Neutrophil (primary cell): Measurements from ENCODE around the gene ENKD1.

Experiments used
- H3K27ac ChIP-seq: fragments of 200-600 bp; sonication (generic); 2 replicates; pipeline ENCODE4 v1.5.1; 2016; ENCODE audit warnings: mild to moderate bottlenecking, moderate library complexity
- H3K27me3 ChIP-seq: fragments of 200-600 bp; sonication (generic); 2 replicates; pipeline ENCODE4 v1.6.0; 2016; ENCODE audit warnings: mild to moderate bottlenecking
- H3K36me3 ChIP-seq: fragments of 200-600 bp; sonication (generic); 2 replicates; pipeline ENCODE4 v1.5.1; 2017
- H3K4me1 ChIP-seq, 2 experiments: fragments of 200-600 bp in 1 of 2; sonication (generic) in 1 of 2; 1 replicate in 1 of 2; 2 replicates in 1 of 2; pipeline versions ENCODE4 v1.5.1 to v1.6.1; 2013 to 2016; ENCODE audit warnings: low read depth in 1 of 2, low read length in 1 of 2, mild to moderate bottlenecking in 1 of 2, moderate library complexity in 1 of 2; ENCODE audit not compliant: control insufficient read depth in 1 of 2, insufficient read depth in 1 of 2
- H3K4me3 ChIP-seq, 2 experiments: fragments of 200-600 bp in 1 of 2; sonication (generic) in 1 of 2; 1 replicate in 1 of 2; 2 replicates in 1 of 2; pipeline ENCODE4 v1.5.1; 2013 to 2016; ENCODE audit warnings: low read depth in 1 of 2, low read length in 1 of 2, mild to moderate bottlenecking in 1 of 2, moderate library complexity in 1 of 2
- H3K9me3 ChIP-seq: fragments of 200-600 bp; sonication (generic); 2 replicates; pipeline ENCODE4 v1.5.1; 2016
- TF ChIP-seq, protein P1 (sequence below): fragments of 200-600 bp; sonication (generic); IDR thresholded peaks from 2 replicates; pipeline ENCODE4 v1.5.1; 2016; ENCODE audit warnings: antibody characterized with exemption

Gene ENKD1

GRCh38 chr16:67657751-67658518 lies 8.6 kb downstream of the ENKD1 start:
- Histone ChIP-seq H3K36me3 (peaks cover 23% of the 10 kb centered on the region), H3K9me3 (no peaks in the 10 kb centered on the region), H3K27ac (no peak overlapping the region), H3K27me3 (peaks cover 8% of the 10 kb centered on the region), H3K4me1 (peaks cover 22 to 27% of the 10 kb centered on the region in 2 experiments), H3K4me3 (no peak overlapping the region)
- TF ChIP-seq, protein P1, sequence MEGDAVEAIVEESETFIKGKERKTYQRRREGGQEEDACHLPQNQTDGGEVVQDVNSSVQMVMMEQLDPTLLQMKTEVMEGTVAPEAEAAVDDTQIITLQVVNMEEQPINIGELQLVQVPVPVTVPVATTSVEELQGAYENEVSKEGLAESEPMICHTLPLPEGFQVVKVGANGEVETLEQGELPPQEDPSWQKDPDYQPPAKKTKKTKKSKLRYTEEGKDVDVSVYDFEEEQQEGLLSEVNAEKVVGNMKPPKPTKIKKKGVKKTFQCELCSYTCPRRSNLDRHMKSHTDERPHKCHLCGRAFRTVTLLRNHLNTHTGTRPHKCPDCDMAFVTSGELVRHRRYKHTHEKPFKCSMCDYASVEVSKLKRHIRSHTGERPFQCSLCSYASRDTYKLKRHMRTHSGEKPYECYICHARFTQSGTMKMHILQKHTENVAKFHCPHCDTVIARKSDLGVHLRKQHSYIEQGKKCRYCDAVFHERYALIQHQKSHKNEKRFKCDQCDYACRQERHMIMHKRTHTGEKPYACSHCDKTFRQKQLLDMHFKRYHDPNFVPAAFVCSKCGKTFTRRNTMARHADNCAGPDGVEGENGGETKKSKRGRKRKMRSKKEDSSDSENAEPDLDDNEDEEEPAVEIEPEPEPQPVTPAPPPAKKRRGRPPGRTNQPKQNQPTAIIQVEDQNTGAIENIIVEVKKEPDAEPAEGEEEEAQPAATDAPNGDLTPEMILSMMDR, result no peak

DNA sequence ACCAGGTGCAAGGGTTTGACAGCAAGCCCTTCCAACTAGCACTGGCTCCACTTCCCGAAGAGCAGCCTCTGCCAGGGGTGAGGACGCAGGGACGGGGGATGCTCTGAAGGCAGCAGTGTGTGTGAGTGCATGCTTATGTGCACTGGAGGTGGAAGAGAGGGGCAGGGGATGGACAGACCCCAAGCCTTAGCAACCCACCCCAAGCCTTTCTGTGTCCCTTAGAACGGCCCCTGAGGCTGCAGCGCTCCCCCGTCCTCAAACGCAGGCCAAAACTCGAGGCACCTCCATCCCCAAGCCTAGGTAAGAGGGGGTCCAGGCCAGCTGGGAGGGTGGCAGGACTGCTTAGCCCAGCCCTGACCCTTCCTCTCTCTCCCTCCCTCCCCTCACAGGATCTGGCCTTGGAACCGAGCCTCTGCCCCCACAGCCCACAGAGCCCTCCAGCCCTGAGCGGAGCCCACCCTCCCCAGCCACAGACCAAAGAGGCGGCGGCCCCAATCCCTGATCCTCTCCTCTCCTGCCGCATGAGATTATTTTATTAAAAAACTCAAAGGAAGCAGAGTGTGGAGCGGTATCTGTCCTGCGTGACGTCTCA lies 9.4 kb downstream of the ENKD1 start:
- H3K4me1 ChIP-seq, result peaks cover 22 to 27% of the 10 kb centered on the region in 2 experiments
- no peak overlapping the region for H3K4me3 ChIP-seq
- TF ChIP-seq, protein P1, result no peak
- H3K36me3 ChIP-seq, result peaks cover 20% of the 10 kb centered on the region
- no peaks in the 10 kb centered on the region for H3K9me3 ChIP-seq
- peaks cover 8% of the 10 kb centered on the region for H3K27me3 ChIP-seq
- H3K27ac ChIP-seq, result no peak overlapping the region

DNA sequence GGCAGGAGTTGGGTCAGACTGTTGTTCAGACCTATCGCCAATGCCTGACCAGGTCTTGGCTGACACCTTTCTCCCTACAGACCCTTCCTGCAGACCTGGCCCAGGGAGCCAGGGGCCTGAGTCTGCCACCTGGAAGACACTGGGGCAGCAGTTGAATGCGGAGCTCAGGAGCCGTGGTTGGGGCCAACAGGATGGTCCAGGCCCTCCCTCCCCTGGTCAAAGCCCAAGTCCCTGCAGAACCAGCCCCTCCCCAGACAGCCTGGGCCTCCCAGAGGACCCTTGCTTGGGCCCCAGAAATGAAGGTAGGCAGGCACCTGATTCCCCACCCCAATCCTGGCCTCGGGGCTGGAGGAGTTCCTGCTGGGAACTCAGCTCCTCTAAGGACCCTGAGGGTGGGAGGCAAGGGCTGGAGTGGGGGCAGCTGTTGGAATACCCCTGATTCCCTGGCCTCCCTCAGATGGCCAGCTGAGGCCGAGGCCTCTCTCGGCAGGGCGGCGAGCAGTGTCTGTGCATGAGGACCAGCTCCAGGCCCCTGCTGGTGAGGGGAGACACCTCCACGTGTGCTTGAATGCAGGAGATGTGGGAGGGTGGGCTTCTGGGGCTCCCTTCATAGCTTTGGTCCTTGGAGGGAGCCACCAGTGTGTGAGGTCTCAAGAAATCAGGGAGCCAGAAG lies 10.1 kb downstream of the ENKD1 start:
- Histone ChIP-seq H3K4me3 (no peak overlapping the region), H3K4me1 (peaks cover 20 to 24% of the 10 kb centered on the region in 2 experiments), H3K27ac (no peak overlapping the region), H3K27me3 (peaks cover 3% of the 10 kb centered on the region), H3K36me3 (peaks cover 17% of the 10 kb centered on the region), H3K9me3 (no peaks in the 10 kb centered on the region)
- TF ChIP-seq, protein P1, result no peak

- Histone ChIP-seq H3K27ac (no peak overlapping the region), H3K4me3 (no peak overlapping the region), H3K27me3 (no peaks in the 10 kb centered on the region), H3K4me1 (peaks cover 14 to 15% of the 10 kb centered on the region in 2 experiments), H3K9me3 (no peaks in the 10 kb centered on the region), H3K36me3 (peaks cover 17% of the 10 kb centered on the region)
- TF ChIP-seq, protein P1, result no peak
These were observed 11.2 kb downstream of the ENKD1 start for GRCh38 chr16:67655363-67655762.

DNA sequence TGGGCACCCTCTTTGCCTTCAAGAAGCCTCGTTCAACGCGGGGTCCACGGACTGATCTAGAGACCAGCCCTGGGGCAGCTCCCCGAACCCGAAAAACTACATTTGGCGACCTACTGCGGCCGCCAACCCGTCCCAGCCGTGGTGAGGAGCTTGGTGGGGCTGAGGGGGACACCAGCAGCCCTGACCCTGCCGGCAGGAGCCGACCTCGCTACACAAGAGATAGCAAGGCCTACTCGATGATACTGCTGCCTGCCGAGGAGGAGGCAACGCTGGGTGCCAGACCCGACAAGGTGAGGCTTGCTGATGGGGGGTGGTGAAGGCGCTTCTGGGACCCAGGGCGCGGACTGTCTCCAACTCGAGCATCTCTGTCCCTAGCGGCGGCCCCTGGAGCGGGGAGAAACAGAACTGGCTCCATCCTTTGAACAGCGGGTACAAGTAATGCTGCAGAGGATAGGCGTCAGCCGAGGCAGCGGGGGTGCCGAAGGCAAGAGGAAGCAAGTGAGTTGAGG lies 12.1 kb downstream of the ENKD1 start:
- H3K4me1 ChIP-seq, result peaks cover 10% of the 10 kb centered on the region in 2 experiments
- no peaks in the 10 kb centered on the region for H3K27me3 ChIP-seq
- no peak overlapping the region for H3K4me3 ChIP-seq
- no peak overlapping the region for H3K27ac ChIP-seq
- peaks cover 17% of the 10 kb centered on the region for H3K36me3 ChIP-seq
- TF ChIP-seq, protein P1, result no peak
- H3K9me3 ChIP-seq, result no peaks in the 10 kb centered on the region
